HG03175 (cell line): Measurements from ENCODE around the gene FRY.

Experiments
- ATAC-seq: cut with Tn5 transposase; IDR thresholded peaks from one replicate; pipeline ENCODE4 v1.9.1; 2021; ENCODE audit warnings: mild to moderate bottlenecking, moderate library complexity; ENCODE audit not compliant: unreplicated experiment

Gene FRY

DNA sequence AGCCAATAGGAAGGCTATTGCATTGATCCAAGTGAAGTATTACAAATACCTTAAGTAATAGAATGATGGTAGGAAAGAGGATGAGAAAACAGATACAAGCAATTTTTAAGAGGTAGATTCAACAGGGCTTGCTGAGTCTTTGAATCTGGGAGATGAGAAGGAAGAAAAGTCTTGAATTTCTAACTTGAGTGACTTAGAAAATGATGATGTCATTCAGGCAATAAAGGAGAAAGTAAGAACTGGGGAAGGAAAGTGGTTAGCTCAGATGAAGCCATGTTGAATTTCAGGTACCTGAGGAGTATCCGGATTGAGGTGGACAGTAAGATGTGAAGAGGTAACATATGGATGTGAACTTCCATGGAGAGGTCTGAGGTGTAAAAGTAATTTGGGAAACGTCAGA lies 15.5 kb upstream of the FRY start:
- no peak for ATAC-seq

DNA sequence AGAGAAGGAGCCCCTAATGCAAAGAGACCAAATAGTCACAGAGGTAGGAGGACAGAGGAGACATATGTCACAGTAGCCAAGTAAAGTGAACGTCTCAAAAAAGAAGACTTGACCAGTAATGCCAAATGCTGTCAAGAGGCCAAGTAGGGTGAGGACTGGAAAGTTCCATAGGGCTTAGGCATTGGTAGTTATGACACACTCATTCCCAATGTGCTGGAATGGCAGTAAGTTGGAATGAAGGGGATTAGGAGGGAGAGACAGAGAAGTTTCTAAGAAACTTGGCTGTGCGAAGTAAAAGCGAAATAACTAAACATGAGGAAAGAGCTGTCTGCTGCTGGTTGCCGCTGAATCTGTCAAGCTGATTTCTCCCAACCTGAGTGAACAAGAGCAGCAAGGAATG lies 14.9 kb upstream of the FRY start:
- no peak for ATAC-seq

DNA sequence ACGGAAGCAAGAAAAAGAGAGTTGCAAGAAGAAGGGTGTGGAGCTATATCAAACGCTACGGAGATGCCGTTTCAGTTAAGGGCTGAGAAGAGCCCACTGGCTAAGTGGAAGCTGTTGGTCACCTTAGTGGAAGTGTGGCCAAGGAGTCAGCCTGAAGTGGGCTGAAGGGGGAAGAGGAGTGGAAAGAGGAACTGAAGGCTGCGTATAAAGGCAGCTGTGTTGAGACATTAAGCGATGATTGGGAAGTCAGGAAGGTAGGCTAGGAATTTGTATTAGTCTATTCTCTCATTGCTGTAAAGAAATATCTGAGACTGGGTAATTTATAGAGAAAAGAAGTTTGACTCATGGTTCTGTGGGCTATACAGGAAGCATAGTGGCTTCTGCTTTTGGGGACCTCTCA lies 14.1 kb upstream of the FRY start:
- no peak for ATAC-seq

DNA sequence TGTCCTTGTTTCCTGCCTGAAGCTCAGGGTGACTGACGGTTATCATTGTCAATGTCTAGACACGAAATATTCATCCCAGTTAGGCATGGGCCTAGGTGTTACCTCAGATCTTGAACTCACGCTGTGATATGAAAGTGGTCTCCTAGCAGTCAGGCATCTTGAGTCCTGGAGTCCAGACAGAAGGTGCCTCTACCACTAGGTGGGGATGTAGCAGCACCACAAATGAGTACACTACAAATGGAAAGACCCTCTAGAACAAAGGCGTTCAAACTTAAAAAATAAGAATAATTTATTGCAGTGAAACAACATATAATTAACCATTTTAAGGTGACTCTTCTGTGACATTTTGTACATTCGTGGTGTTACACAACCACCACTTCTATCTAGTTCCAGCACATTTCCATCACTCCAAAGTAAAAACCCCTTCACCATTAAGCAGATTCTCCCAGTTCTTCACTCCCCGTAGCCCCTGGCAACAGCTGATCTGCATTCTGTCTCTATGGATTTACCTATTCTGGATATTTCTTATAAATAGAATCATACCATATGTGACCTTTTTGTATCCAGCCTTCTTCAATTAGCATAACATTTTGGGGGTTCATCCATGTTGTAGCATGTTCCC lies 11.9 kb upstream of the FRY start:
- no peak for ATAC-seq

DNA sequence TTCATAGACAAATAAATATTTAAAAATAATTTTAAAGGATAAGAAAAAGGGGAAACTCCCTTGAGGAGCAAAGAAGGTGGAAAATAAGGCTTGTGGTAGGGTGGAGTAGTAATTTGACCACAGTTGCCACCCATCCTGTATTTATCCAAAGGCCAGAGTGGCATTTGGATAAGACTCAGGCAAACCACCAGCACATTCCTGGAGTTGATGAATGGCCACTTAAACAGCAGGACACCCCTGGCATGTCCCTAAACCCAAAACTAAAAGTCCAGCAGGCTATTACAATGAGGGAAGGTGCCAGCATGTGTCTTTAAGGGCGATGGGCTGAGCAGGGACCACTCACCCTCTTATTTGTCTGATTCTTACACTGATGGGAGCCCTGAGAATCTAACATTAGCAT lies 9.8 kb upstream of the FRY start:
- ATAC-seq, result no peak

- no peak for ATAC-seq
Measured at GRCh38 chr13:32022311-32022710, 9.3 kb upstream of the FRY start.

- no peak for ATAC-seq
Measured at GRCh38 chr13:32023096-32023495, 8.5 kb upstream of the FRY start.

DNA sequence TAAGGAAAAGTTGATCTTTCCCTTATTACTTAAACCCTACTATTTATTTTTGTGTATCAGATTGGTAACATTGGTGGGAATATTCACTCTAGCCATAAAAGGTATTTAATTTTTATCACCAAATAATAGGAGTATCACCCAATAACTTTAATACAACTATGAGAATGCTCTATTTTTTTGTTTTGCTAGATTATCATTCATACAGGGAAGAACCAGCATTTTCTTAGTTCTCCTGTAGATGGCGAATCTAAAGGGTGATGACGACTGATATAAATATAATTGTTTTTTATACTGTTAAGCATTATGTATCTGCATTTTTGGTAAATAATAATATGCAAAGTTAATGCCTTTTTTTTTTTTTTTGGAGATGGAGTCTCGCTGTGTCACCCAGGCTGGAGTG lies 7.9 kb upstream of the FRY start:
- no peak for ATAC-seq

DNA sequence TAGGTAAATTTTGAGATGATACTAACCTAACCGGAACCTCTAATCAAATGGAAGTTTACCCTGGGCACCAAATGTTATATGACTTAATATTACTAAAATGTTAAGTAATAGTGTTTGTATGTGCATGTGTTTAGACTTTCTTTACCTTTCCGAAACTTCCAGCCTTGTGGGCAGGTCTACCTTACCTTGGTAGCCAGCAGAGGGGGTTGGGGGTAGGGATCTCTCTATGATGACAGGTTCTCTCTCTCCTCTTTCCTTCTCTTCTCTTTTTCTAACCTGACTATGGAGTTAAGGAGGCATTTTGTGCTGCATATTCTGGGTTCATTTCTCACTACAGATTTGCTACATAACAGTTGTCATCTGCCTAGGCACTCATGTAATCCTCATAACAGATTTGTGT lies 6.8 kb upstream of the FRY start:
- ATAC-seq, result no peak

- ATAC-seq, result no peak
Measured at GRCh38 chr13:32025730-32026129, 5.8 kb upstream of the FRY start.

DNA sequence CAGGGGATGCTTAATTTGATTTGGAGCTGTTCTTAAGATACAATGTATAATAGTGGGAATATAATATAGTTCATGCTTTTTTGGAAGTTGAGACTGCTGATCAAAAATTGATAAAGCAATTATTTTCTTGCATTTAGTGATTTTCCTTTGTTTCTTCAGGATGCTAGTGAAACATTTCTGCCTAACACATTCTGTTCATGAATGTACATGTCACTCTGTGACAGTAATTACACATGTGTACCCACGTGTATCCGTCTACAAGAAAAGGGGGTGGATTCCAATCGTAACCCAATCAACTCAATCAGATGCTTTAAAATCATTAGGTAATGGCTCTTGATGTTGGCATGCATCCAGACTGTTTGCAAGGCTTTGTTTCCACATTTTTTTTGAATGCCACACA lies 5.0 kb upstream of the FRY start:
- no peak for ATAC-seq

GRCh38 chr13:32028711-32029110 lies 2.9 kb upstream of the FRY start:
- no peak for ATAC-seq

DNA sequence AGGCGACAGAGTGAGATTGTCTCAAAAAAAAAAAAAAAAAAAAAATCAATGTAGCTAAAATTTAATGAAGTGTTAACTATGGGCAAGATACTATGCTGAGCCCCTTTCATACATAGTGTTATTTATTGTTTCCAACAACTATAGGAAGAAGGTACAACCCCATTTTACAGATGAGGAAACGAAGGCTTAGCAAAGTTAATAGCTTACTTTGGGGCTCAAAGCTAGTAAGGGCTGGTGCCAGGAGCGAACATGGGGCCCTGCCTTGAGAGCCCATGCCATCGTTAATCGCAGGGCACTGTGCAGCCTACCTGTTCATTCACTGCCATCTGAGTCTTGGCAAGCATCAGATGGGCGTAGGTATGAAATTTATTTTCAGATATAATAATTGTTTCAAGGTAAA lies 1.9 kb upstream of the FRY start:
- no peak for ATAC-seq

DNA sequence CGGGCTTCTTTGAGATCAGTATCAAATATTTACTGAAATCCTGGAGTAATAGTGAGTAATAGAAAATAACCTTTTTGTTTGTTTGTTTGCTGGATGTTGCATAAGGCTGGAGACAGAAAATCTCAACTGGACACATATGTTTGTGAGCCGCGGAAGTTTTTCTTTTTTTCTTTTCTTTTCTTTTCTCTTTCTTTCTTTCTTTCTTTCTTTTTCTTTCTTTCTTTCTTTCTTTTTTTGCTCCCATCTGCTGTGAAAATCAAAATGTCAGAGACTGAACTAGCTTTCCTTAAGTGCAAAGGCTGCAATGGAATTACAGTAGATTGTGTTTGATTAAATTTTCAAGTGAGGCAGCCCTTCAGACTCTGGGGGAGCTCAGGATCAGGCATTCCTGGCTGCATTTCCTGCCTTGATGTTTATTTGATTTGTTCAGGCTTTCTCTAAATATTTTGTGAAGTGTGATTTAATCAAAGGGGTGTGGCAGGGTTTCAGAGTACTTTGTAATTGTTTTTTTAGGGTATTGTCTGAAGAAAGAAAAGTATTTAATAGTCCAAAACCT lies 319 bp downstream of the FRY start:
- no peak for ATAC-seq

DNA sequence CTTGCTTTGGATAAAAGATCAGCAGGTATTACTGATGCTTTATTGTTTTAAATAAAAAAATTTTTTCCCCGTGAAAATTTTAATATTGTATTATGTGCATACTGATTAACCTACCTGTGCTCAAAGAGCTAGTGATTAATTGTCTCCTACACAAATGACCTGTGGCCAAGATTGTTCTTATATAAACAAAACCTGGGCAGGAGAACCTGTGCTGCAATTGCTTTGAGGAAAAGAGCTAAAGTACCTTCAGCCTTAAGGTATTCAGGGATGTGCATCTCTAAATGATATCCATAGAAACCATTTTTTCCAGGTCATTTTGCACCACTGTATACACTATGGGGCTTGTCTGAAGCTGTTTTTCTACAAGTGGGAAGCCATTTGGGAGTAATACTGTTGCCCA lies 1.2 kb downstream of the FRY start:
- ATAC-seq, result no peak

GRCh38 chr13:32033744-32034143 lies 2.2 kb downstream of the FRY start:
- no peak for ATAC-seq

GRCh38 chr13:32035716-32036115 lies 4.1 kb downstream of the FRY start:
- no peak for ATAC-seq

GRCh38 chr13:32036126-32036695 lies 4.6 kb downstream of the FRY start:
- no peak for ATAC-seq

DNA sequence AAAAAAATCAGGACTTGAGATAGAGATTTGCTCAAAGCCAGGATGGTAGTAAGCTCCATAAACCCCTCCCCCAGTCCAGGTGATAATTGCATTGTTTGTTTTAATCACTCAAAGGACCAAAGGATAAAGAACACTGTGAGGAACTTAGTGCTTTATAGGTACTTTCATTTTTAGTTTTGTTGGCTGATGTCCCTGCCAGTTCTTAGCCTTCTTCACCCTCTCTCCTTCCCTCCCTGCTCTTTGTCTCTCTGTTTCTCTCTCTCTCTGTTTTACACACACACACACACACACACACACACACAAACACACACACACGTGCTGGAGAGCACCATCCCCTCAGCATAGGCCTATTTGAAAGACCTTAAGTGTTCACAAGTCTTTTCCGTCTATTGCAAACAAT lies 5.2 kb downstream of the FRY start:
- ATAC-seq, result no peak

GRCh38 chr13:32037471-32037870 lies 5.9 kb downstream of the FRY start:
- no peak for ATAC-seq

- no peak for ATAC-seq
Measured at GRCh38 chr13:32038343-32038742, 6.8 kb downstream of the FRY start.

DNA sequence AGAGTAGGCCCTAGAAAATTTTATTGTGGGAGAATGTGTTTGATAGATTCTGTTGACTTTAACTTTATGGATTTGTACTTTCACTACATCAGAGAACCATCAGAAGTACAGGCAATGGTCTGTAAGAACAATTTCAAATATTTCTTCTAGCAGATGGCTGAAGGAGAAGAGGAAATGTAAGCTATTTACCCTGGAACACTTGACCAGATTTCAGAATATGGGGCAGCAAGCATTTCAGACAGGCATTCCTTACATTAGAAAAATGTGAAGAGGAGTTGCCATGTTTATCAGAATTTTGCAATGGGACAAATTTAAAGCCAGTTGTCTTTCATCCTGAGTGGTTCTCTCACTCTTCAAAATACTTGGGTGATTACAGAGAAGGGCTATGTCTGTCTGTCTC lies 7.5 kb downstream of the FRY start:
- no peak for ATAC-seq

- no peak for ATAC-seq
Measured at GRCh38 chr13:32039528-32039927, 8.0 kb downstream of the FRY start.
